Neural progenitor cell (in vitro differentiated cells): ENCODE data around the gene HIGD1B. TPM values are rescaled to one million over a fixed set of nuclear protein-coding genes. Genes with fewer than 3 reads are reported as not detected.
"Not testable (repeated sequence)": the region's sequence is repeated elsewhere in the genome, so short reads cannot be mapped to it uniquely, and the experiment has no call there.

Experiments used
- DNase-seq: peaks from one replicate; pipeline ENCODE4 v3.0.0-alpha.2; 2016; ENCODE audit warnings: low spot score
- H2AFZ ChIP-seq: fragments of 200-600 bp; sonication (generic); replicated peaks from 2 replicates; pipeline ENCODE4 v1.6.1; 2016; ENCODE audit warnings: antibody characterized with exemption
- H3F3A ChIP-seq: fragments of 200-600 bp; sonication (generic); 2 replicates; pipeline ENCODE4 v1.6.1; 2016; ENCODE audit warnings: antibody characterized with exemption, low read depth
- H3K27ac ChIP-seq: fragments of 200-600 bp; sonication (generic); 2 replicates; pipeline ENCODE4 v1.5.1; 2016; ENCODE audit warnings: mild to moderate bottlenecking
- H3K27me3 ChIP-seq: fragments of 200-600 bp; sonication (generic); 2 replicates; pipeline ENCODE4 v1.6.1; 2016; ENCODE audit warnings: mild to moderate bottlenecking, moderate library complexity
- H3K36me3 ChIP-seq: fragments of 200-600 bp; sonication (generic); 2 replicates; pipeline ENCODE4 v1.5.1; 2016
- H3K4me1 ChIP-seq: fragments of 200-600 bp; sonication (generic); 2 replicates; pipeline ENCODE4 v1.6.1; 2016; ENCODE audit warnings: mixed run types
- H3K4me2 ChIP-seq: fragments of 200-600 bp; sonication (generic); 2 replicates; pipeline ENCODE4 v1.6.1; 2016
- H3K4me3 ChIP-seq: fragments of 200-600 bp; sonication (generic); 2 replicates; pipeline ENCODE4 v1.5.1; 2016
- H3K79me2 ChIP-seq: fragments of 200-600 bp; sonication (generic); 2 replicates; pipeline ENCODE4 v1.6.1; 2016; ENCODE audit warnings: low read depth
- H3K9ac ChIP-seq: fragments of 200-600 bp; sonication (generic); 2 replicates; pipeline ENCODE4 v1.6.1; 2016
- H3K9me3 ChIP-seq: fragments of 200-600 bp; sonication (generic); 2 replicates; pipeline ENCODE4 v1.5.1; 2016; ENCODE audit warnings: low read depth
- H4K20me1 ChIP-seq: fragments of 200-600 bp; sonication (generic); 2 replicates; pipeline ENCODE4 v1.6.1; 2016; ENCODE audit warnings: low read depth
- H3K27ac Mint-ChIP-seq: 3 replicates; pipeline ENCODE4 v1.8.0; 2021; ENCODE audit warnings: mixed read lengths
- H3K27me3 Mint-ChIP-seq: 2 replicates; pipeline ENCODE4 v1.8.0; 2022; ENCODE audit warnings: low read depth, mild to moderate bottlenecking, inconsistent platforms, moderate library complexity, mixed read lengths; ENCODE audit not compliant: insufficient read depth
- H3K36me3 Mint-ChIP-seq: 3 replicates; pipeline ENCODE4 v1.8.0; 2021; ENCODE audit warnings: mixed read lengths
- H3K4me1 Mint-ChIP-seq: 3 replicates; pipeline ENCODE4 v1.8.0; 2021; ENCODE audit warnings: mixed read lengths
- H3K4me3 Mint-ChIP-seq: 3 replicates; pipeline ENCODE4 v1.8.0; 2021; ENCODE audit warnings: mild to moderate bottlenecking, moderate library complexity, mixed read lengths
- H3K9me3 Mint-ChIP-seq: 3 replicates; pipeline ENCODE4 v1.8.0; 2020; ENCODE audit warnings: mixed read lengths
- CTCF ChIP-seq: fragments of 200-600 bp; sonication (generic); IDR thresholded peaks from 2 replicates; pipeline ENCODE4 v1.5.1; 2017; ENCODE audit warnings: antibody characterized with exemption, mild to moderate bottlenecking
- EZH2 ChIP-seq: fragments of 200-600 bp; sonication (generic); IDR thresholded peaks from 2 replicates; pipeline ENCODE4 v1.6.1; 2017; ENCODE audit warnings: antibody characterized with exemption, mild to moderate bottlenecking, moderate library complexity
- EZH2phosphoT487 ChIP-seq: fragments of 200-600 bp; sonication (generic); IDR thresholded peaks from 2 replicates; pipeline ENCODE4 v1.6.1; 2017; ENCODE audit warnings: antibody characterized with exemption
- total RNA-seq: library from RNA; depleted of rRNA; stranded (reverse); fragments of >200 nt; gene quantifications from 2 replicates; pipeline ENCODE4 v1.2.3, GENCODE V29; 2015; ENCODE audit warnings: low replicate concordance

HIGD1B gene
- total RNA-seq, 1 donor from 2014 or later, result not detected

GRCh38 chr17:44820631-44821212 is 27.0 kb upstream of the HIGD1B start:
- H3K36me3 Mint-ChIP-seq, result peaks cover 18% of the 10 kb centered on the region
- H3K4me1 ChIP-seq, result no peaks in the 10 kb centered on the region
- H3K9ac ChIP-seq, result no peak overlapping the region
- H3K4me3 ChIP-seq, result no peak overlapping the region
- H3K27ac Mint-ChIP-seq, result no peak overlapping the region
- H3K9me3 ChIP-seq, result no peaks in the 10 kb centered on the region
- TF ChIP-seq CTCF (no peak), EZH2phosphoT487 (no peak), EZH2 (no peak)
- H3K4me1 Mint-ChIP-seq, result peaks cover 13% of the 10 kb centered on the region
- H3K4me2 ChIP-seq, result no peak overlapping the region
- H2AFZ ChIP-seq, result no peak overlapping the region
- H3K27me3 Mint-ChIP-seq, result peaks cover 2% of the 10 kb centered on the region
- peaks cover 12% of the 10 kb centered on the region for H3F3A ChIP-seq
- H3K79me2 ChIP-seq, result peaks cover 100% of the 10 kb centered on the region
- no peaks in the 10 kb centered on the region for H3K27me3 ChIP-seq
- peaks cover 3% of the 10 kb centered on the region for H3K36me3 ChIP-seq
- no peak overlapping the region for H3K4me3 Mint-ChIP-seq
- H3K9me3 Mint-ChIP-seq, result no peaks in the 10 kb centered on the region
- H4K20me1 ChIP-seq, result peaks cover 91% of the 10 kb centered on the region
- no peak for DNase-seq
- no peak overlapping the region for H3K27ac ChIP-seq

- not testable (repeated sequence) for H3K9me3 Mint-ChIP-seq, H3K36me3 Mint-ChIP-seq
These were observed 22.4 kb upstream of the HIGD1B start for GRCh38 chr17:44825236-44825635.

GRCh38 chr17:44826123-44826790 is 21.4 kb upstream of the HIGD1B start:
- Histone ChIP-seq H3K4me3 (no peak overlapping the region), H3K79me2 (peaks cover 93% of the 10 kb centered on the region), H3K4me2 (no peak overlapping the region), H3K9me3 (no peaks in the 10 kb centered on the region), H3K27ac (no peak overlapping the region), H3K9ac (no peak overlapping the region), H3F3A (peaks cover 23% of the 10 kb centered on the region), H3K27me3 (no peaks in the 10 kb centered on the region), H4K20me1 (peaks cover 74% of the 10 kb centered on the region), H2AFZ (no peak overlapping the region), H3K4me1 (peaks cover 16% of the 10 kb centered on the region), H3K36me3 (no peaks in the 10 kb centered on the region)
- Mint-ChIP-seq H3K27ac (no peak overlapping the region), H3K36me3 (peaks cover 2% of the 10 kb centered on the region), H3K4me1 (peaks cover 23% of the 10 kb centered on the region), H3K9me3 (no peaks in the 10 kb centered on the region), H3K4me3 (no peak overlapping the region), H3K27me3 (peaks cover 7% of the 10 kb centered on the region)
- TF ChIP-seq EZH2, result no peak
- TF ChIP-seq CTCF, result no peak
- no peak for TF ChIP-seq EZH2phosphoT487
- DNase-seq, result no peak

More at GRCh38 chr17:44825236-44825635, 22.4 kb upstream of the HIGD1B start:
- not testable (repeated sequence) for H3K27ac ChIP-seq, H3K9me3 ChIP-seq, H3K27ac Mint-ChIP-seq, H3K36me3 ChIP-seq, H3K27me3 ChIP-seq, H3K27me3 Mint-ChIP-seq, H3K4me1 ChIP-seq, H3K9ac ChIP-seq, H3K4me3 Mint-ChIP-seq, H3K4me2 ChIP-seq, DNase-seq, H2AFZ ChIP-seq, H3K4me3 ChIP-seq
- Histone ChIP-seq H4K20me1 (peaks cover 84% of the 10 kb centered on the region), H3K79me2 (peaks cover 97% of the 10 kb centered on the region), H3F3A (peaks cover 20% of the 10 kb centered on the region)
- peaks cover 24% of the 10 kb centered on the region for H3K4me1 Mint-ChIP-seq

- H3K36me3 Mint-ChIP-seq, result peaks cover 2% of the 10 kb centered on the region
- Histone ChIP-seq H3K4me2 (peak overlapping the region; percentile 97), H3K9me3 (no peaks in the 10 kb centered on the region), H3K27ac (no peak overlapping the region), H3K4me1 (peaks cover 17% of the 10 kb centered on the region), H2AFZ (no peak overlapping the region), H3F3A (peaks cover 25% of the 10 kb centered on the region), H4K20me1 (peaks cover 59% of the 10 kb centered on the region), H3K9ac (peak overlapping the region; percentile 91), H3K4me3 (peak overlapping the region; percentile 87), H3K36me3 (no peaks in the 10 kb centered on the region), H3K27me3 (no peaks in the 10 kb centered on the region), H3K79me2 (peaks cover 77% of the 10 kb centered on the region)
- no peaks in the 10 kb centered on the region for H3K9me3 Mint-ChIP-seq
- no peak for DNase-seq
- peaks cover 33% of the 10 kb centered on the region for H3K4me1 Mint-ChIP-seq
- peaks cover 7% of the 10 kb centered on the region for H3K27me3 Mint-ChIP-seq
- TF ChIP-seq CTCF (no peak), EZH2phosphoT487 (no peak), EZH2 (no peak)
- no peak overlapping the region for H3K27ac Mint-ChIP-seq
- H3K4me3 Mint-ChIP-seq, result peak overlapping the region; percentile 95
These were observed 19.8 kb upstream of the HIGD1B start for GRCh38 chr17:44827863-44828262.
